ENCODE results near the gene RAPGEF5.
"Not testable (repeated sequence)": the region's sequence is repeated elsewhere in the genome, so short reads cannot be mapped to it uniquely, and the experiment has no call there.

RAPGEF5 gene

DNA sequence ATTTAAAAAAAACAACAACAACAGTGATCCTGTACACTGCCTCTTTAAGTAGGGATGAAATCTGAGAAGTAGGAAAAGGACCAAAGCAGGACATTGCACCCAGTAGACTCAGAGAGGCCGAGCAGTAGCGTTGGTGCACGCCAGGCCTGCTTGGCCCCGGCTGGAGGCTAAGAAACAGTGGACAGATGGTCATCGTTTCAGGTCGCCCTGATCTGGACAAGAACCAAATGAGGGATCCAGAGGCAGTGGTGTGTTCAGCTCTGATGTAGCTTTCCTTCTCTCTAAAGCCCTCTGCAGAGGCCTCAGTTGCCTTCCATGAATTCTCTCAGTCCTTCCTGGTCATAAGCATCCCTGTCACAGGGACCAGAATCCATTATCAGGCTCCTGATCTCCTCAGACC is 269.1 kb downstream of the RAPGEF5 start:
- no peak for DNase-seq (ENCODE audit: low read depth in 2 of 2)

DNA sequence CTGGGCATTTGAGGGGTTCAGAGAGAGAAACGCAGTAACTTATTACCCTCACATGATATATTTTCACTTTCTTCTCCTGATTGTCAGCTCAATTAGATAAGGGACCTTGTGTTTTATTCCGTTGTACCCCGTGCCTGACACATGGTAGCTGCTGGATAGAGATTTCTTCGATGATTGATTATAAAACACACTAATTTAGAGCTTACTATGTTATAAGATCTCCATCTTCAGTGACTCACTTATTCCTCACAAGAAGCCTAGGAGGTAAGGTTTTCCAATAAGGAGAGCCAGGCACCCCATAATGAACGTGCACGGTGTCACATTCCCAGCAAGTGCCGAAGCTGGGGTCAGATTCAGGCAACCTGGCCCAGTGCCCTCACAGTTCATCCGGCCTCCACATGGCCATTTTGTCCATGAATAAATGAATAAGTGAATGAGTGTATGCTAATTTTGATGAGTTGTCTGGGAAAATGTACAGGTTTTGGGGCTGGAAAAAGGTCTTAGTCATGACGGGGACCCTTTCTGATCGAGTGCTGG is 273.2 kb downstream of the RAPGEF5 start:
- no peak for DNase-seq (ENCODE audit: low read depth in 2 of 2)

DNA sequence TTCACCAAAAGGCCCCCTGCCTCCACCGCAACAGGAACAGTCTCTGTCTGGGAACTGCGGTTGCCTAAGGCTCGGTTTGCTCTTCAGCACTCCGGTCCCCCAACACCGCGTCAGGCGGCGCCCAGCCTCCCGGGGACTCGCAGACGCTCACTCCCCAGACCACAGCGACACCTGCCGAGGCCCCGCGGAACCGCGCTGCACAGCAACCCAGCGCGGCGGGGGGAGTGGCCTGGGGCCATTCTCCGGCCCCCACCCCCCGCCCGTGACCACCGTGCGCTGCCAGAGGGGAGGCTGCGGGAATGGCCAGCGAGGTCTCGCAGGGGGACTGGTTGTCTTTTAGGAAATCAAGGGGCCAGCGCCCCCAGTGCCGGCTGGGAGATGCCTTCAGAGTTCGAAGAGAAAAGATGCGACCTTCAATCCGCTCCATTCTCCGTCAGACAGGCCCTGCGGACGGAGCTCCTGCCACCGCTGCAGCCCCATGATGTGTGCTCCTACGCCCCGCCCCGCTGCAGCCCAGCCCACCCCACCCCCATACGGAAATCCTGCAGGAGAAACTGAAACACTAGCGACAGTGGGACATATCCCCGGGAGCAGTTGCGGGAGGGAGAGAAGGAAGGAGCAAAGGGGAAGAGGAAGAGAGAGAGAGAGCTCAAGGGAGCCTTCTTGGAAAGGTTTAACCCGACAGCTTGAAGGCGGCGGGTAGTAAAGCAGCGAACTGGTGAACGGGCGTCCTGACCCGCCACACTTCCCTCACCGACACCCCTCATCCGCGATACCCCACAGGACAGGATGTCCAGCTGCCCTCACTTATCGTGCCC is 273.9 kb downstream of the RAPGEF5 start:
- peak; percentile 71 to 80 for DNase-seq (ENCODE audit: low read depth in 2 of 2)

DNA sequence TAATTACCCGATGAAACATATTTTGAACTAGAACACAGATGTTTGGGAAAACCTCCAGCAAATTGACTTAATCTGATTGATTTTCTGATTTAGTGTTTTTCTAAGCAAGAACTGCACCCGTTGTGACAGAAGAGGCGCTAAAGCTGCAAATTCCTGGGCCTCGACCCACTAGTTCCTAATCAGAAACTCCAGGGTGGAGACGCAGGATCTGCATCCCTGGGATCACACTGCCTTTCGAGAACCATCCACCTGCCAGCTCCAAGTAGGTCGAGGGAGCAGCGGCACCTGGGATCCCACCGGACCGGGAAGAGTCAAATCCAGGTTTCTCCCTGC is 274.4 kb downstream of the RAPGEF5 start:
- no peak for DNase-seq (ENCODE audit: low read depth in 2 of 2)

DNA sequence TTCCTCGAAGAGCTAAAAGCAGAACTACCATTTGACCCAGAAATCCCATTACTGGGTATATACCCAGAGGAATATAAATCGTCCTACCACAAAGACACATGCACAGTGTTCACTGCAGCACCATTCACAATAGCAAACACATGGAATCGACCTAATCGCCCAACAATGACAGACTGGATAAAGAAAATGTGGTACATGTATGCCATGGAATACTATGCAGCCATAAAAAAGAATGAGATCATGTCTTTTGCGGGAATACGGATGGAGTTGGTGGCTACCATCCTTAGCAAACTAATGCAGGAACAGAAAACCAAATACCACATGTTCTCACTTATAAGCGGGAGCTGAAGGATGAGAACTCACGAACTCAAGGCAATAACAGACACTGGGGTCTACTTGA is 276.7 kb downstream of the RAPGEF5 start:
- not testable (repeated sequence) for DNase-seq (ENCODE audit: low read depth in 2 of 2)

DNA sequence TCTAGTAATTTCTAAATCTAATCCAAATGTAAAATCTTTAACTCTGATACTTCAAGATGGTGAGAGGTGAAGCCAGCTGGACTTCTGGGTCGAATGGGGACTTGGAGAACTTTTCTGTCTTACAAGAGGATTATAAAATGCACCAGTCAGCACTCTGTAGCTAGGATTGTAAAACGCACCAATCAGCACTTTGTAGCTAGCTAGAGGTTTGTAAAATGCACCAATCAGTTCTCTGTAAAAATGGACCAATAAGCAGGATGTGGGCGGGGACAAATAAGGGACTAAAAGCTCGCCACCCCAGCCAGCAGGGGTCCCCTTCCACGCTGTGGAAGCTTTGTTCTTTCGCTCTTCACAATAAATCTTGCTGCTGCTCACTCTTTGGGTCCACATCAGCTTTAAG is 278.1 kb downstream of the RAPGEF5 start:
- DNase-seq (ENCODE audit: low read depth in 2 of 2): not testable (repeated sequence)

DNA sequence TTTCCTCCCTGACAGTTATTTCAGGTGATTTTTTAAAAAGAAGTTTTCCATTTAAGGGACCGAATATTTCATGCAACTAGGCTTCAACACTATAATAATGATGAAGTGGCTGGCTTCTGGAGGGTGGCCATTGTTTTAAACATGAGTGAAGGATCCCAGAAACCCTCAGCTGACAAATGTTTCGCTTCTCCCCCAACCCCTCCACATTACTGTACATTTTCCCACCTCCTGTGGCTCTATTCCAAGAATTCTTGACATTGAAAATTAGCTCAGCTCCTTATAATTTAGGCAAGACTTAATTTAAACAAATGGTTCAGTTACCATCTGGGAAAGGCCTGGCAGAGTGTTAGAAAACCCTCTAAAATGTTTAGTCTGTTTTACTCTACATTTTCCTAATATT is 281.4 kb downstream of the RAPGEF5 start:
- DNase-seq (ENCODE audit: low read depth in 2 of 2): no peak

DNA sequence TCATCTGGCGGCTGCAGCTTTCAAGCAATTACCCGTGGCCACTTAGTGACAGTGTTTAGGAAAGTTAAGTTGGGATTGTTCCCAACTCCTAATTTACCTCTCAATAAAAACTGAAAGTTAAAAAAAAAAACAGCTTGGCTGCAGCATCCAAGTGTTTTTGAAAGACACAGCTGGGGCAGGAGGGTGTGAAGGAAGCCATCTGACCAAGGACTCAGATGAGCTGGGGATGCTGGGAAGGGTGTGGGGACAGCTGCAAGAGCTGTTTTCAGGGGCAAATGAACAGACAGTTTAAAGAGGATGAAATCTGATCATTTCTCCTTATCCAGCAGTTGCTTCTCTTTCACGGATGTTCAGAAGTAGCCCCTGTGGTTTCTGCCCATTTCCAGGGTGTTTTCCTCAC is 282.1 kb downstream of the RAPGEF5 start:
- no peak for DNase-seq (ENCODE audit: low read depth in 2 of 2)

All from stimulated activated CD4-positive, alpha-beta T cell treated with anti-CD3 and anti-CD28 coated beads, Interleukin-1b, Interleukin-23, amount 100 ng/mL, for 4 hours (primary cell).